ENCODE data around the gene IDNK.

DNA sequence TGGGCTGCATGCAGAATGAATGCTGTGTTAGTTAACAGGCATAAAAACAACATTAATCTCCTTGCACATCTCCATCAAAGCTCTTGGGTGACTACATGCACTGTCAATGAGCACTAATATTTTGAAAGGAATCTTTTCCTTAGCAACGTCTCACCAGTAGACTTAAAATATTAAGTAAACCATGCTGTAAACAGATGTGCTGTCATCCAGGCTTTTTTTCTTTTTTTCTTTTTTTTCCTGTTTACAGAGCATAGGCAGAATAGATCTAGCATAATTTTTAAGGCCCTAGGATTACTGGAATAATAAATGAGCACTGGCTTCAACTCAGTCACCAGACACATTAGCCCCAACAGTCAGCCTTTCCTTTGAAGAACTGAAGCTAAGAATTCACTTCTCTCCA lies 48.5 kb downstream of the IDNK start:
- TF ChIP-seq POLR2A (IDR thresholded peaks at IDR 0.05; ENCODE audit: low read depth, low read length), result no peak
- no peak for TF ChIP-seq TAF1 (IDR thresholded peaks at IDR 0.05; ENCODE audit: low read depth, low read length)
- no peak for TF ChIP-seq POLR2AphosphoS5 (IDR thresholded peaks at IDR 0.05; ENCODE audit: low read depth, low read length)
- no peak for TF ChIP-seq SPI1 (IDR thresholded peaks at IDR 0.05; ENCODE audit: low read depth, low read length)
- no peak for TF ChIP-seq PAX5 (IDR thresholded peaks at IDR 0.05; ENCODE audit: insufficient read depth, low read length, severe bottlenecking)
